ENCODE measurements around the gene SMARCA2.

Gene SMARCA2

GRCh38 chr9:2041736-2042135 lies 26.6 kb downstream of the SMARCA2 start:
- H3K27ac ChIP-seq: no peak overlapping the region
- peaks cover 26% of the 10 kb centered on the region for H3K36me3 ChIP-seq (ENCODE audit: insufficient read depth, low read length)
- no peak overlapping the region for H3K9ac ChIP-seq (ENCODE audit: insufficient read length)
- H3K9me3 ChIP-seq (ENCODE audit: low read depth, low read length): no peaks in the 10 kb centered on the region
- H3K4me3 ChIP-seq: no peak overlapping the region
- no peak for DNase-seq (ENCODE audit: low read depth, low spot score)
- TF ChIP-seq EZH2 (IDR thresholded peaks at IDR 0.05): no peak
- no peak for TF ChIP-seq FOXP2 (optimal IDR thresholded peaks at IDR 0.05; ENCODE audit: control extremely low read depth, extremely low read length, insufficient read depth)
- no peak for TF ChIP-seq POLR2AphosphoS5 (IDR thresholded peaks at IDR 0.05; ENCODE audit: borderline replicate concordance, low read depth, low read length)

DNA sequence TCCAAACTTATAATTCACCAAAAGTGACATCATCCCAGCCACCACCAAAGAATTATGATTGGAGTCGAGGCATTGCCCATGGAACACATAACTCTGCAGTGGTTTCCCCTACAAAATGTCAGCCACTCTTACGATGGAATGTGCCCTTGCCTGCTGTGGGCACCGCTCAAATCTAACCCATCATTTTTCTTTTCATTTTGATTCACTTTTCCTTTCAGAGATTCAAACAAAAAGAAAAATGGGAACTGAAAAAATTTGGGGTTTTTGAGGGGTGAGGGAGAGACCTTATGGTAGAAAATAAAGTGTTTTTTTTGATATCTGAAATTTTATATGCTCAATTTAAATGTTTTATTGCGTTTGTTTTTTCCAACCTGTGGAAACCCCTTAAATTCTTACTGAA lies 28.1 kb downstream of the SMARCA2 start:
- no peak overlapping the region for H3K27ac ChIP-seq
- H3K9ac ChIP-seq (ENCODE audit: insufficient read length): no peak overlapping the region
- no peaks in the 10 kb centered on the region for H3K9me3 ChIP-seq (ENCODE audit: low read depth, low read length)
- H3K4me3 ChIP-seq: no peak overlapping the region
- no peak for TF ChIP-seq EZH2 (IDR thresholded peaks at IDR 0.05)
- TF ChIP-seq FOXP2 (optimal IDR thresholded peaks at IDR 0.05; ENCODE audit: control extremely low read depth, extremely low read length, insufficient read depth): no peak
- TF ChIP-seq POLR2AphosphoS5 (IDR thresholded peaks at IDR 0.05; ENCODE audit: borderline replicate concordance, low read depth, low read length): no peak
- no peak for DNase-seq (ENCODE audit: low read depth, low spot score)
- H3K36me3 ChIP-seq (ENCODE audit: insufficient read depth, low read length): peaks cover 21% of the 10 kb centered on the region; the same call in 1 of the 2 replicates

- no peaks in the 10 kb centered on the region for H3K9me3 ChIP-seq (ENCODE audit: low read depth, low read length)
- TF ChIP-seq EZH2 (IDR thresholded peaks at IDR 0.05): no peak
- no peak for TF ChIP-seq POLR2AphosphoS5 (IDR thresholded peaks at IDR 0.05; ENCODE audit: borderline replicate concordance, low read depth, low read length)
- TF ChIP-seq FOXP2 (optimal IDR thresholded peaks at IDR 0.05; ENCODE audit: control extremely low read depth, extremely low read length, insufficient read depth): no peak
- H3K9ac ChIP-seq (ENCODE audit: insufficient read length): no peak overlapping the region
- no peak overlapping the region for H3K4me3 ChIP-seq
- DNase-seq (ENCODE audit: low read depth, low spot score): no peak
- peaks cover 21% of the 10 kb centered on the region; the same call in 1 of the 2 replicates for H3K36me3 ChIP-seq (ENCODE audit: insufficient read depth, low read length)
- H3K27ac ChIP-seq: no peak overlapping the region
Measured at GRCh38 chr9:2043881-2044462, 28.8 kb downstream of the SMARCA2 start.

- Histone ChIP-seq H3K36me3 (ENCODE audit: insufficient read depth, low read length) (no peaks in the 10 kb centered on the region), H3K27ac (no peak overlapping the region), H3K9ac (ENCODE audit: insufficient read length) (no peak overlapping the region), H3K4me3 (no peak overlapping the region), H3K9me3 (ENCODE audit: low read depth, low read length) (no peaks in the 10 kb centered on the region)
- no peak for DNase-seq (ENCODE audit: low read depth, low spot score)
- TF ChIP-seq POLR2AphosphoS5 (IDR thresholded peaks at IDR 0.05; ENCODE audit: borderline replicate concordance, low read depth, low read length): no peak
- no peak for TF ChIP-seq FOXP2 (optimal IDR thresholded peaks at IDR 0.05; ENCODE audit: control extremely low read depth, extremely low read length, insufficient read depth)
- no peak for TF ChIP-seq EZH2 (IDR thresholded peaks at IDR 0.05)
Measured at GRCh38 chr9:2047144-2047671, 32.1 kb downstream of the SMARCA2 start.

DNA sequence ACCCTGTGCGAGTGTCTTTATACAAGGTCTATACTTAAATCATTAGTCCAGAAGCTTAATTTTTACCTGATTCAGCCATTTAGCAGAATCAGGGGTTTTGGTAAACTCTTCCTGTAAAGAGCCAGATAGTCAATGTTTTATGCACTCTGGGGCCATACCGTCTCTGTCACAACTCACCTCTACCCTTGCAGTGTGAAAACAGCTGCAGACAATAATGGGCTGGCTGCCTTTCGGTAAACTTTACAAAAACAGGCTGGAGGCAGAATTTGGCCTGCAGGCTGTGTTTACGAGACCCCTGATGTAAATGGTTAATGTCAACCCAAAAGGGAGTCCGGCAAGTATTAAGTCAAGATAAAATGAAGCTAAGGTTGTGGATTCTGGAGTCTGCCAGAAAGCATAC lies 32.8 kb downstream of the SMARCA2 start:
- no peak overlapping the region for H3K27ac ChIP-seq
- no peak overlapping the region for H3K4me3 ChIP-seq
- no peak overlapping the region for H3K9ac ChIP-seq (ENCODE audit: insufficient read length)
- no peaks in the 10 kb centered on the region for H3K9me3 ChIP-seq (ENCODE audit: low read depth, low read length)
- DNase-seq (ENCODE audit: low read depth, low spot score): no peak
- H3K36me3 ChIP-seq (ENCODE audit: insufficient read depth, low read length): no peaks in the 10 kb centered on the region
- TF ChIP-seq FOXP2 (optimal IDR thresholded peaks at IDR 0.05; ENCODE audit: control extremely low read depth, extremely low read length, insufficient read depth): no peak
- TF ChIP-seq POLR2AphosphoS5 (IDR thresholded peaks at IDR 0.05; ENCODE audit: borderline replicate concordance, low read depth, low read length): no peak
- TF ChIP-seq EZH2 (IDR thresholded peaks at IDR 0.05): no peak

DNA sequence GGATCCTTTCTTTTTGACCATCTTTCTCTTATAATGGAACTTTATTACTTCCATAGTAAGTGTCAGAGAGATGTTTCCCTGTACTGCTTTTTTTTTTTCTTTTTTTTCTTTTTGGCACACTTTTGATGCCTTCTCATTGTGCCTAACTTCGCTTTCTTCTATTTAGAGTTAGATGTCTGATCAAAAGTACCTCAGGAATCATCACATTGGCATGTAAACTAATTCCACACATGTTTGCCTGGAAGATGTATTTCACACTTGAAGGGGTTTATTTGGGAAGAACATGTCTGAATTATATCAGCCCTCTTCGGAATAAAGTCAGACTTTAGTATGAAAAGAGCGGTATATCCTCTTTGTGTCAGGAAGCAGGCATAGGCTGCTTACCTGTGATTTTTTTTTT lies 35.1 kb downstream of the SMARCA2 start:
- Histone ChIP-seq H3K36me3 (ENCODE audit: insufficient read depth, low read length) (no peaks in the 10 kb centered on the region), H3K4me3 (no peak overlapping the region), H3K27ac (no peak overlapping the region), H3K9ac (ENCODE audit: insufficient read length) (no peak overlapping the region), H3K9me3 (ENCODE audit: low read depth, low read length) (no peaks in the 10 kb centered on the region)
- TF ChIP-seq FOXP2 (optimal IDR thresholded peaks at IDR 0.05; ENCODE audit: control extremely low read depth, extremely low read length, insufficient read depth): no peak
- no peak for TF ChIP-seq EZH2 (IDR thresholded peaks at IDR 0.05)
- DNase-seq (ENCODE audit: low read depth, low spot score): no peak

- peaks cover 17% of the 10 kb centered on the region; the same call in 1 of the 2 replicates for H3K36me3 ChIP-seq (ENCODE audit: insufficient read depth, low read length)
- no peak for TF ChIP-seq POLR2AphosphoS5 (IDR thresholded peaks at IDR 0.05; ENCODE audit: borderline replicate concordance, low read depth, low read length)
- no peak for TF ChIP-seq FOXP2 (optimal IDR thresholded peaks at IDR 0.05; ENCODE audit: control extremely low read depth, extremely low read length, insufficient read depth)
- TF ChIP-seq EZH2 (IDR thresholded peaks at IDR 0.05): no peak
- no peak overlapping the region for H3K9ac ChIP-seq (ENCODE audit: insufficient read length)
- no peak overlapping the region for H3K4me3 ChIP-seq
- H3K27ac ChIP-seq: no peak overlapping the region
- H3K9me3 ChIP-seq (ENCODE audit: low read depth, low read length): no peaks in the 10 kb centered on the region
- DNase-seq (ENCODE audit: low read depth, low spot score): no peak
Measured at GRCh38 chr9:2053883-2054845, 39.0 kb downstream of the SMARCA2 start.

DNA sequence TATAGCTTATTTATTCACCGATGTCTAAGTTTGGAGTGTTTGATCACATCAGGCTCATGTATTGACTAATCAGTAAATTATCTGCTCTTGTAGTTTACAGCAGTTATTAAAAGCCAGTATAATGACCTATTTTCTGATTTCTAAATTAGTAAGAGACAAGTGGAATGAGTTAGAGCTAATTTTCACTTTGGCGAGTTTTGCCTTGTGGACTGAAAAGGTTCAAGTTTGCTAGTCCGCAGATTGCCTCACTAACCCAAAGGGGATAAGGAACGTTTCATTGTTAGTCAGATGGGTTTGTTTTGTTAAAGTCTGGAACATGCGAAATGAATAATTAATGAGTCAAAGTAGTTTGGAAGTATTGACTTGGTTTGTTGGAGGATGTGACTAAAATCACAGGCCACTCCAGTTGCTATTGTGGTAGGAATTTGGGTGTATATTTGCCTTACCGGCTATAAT lies 40.1 kb downstream of the SMARCA2 start:
- Histone ChIP-seq H3K9me3 (ENCODE audit: low read depth, low read length) (no peaks in the 10 kb centered on the region), H3K36me3 (ENCODE audit: insufficient read depth, low read length) (peaks cover 17% of the 10 kb centered on the region; the same call in 1 of the 2 replicates), H3K9ac (ENCODE audit: insufficient read length) (no peak overlapping the region), H3K4me3 (no peak overlapping the region), H3K27ac (no peak overlapping the region)
- TF ChIP-seq POLR2AphosphoS5 (IDR thresholded peaks at IDR 0.05; ENCODE audit: borderline replicate concordance, low read depth, low read length) (no peak), FOXP2 (optimal IDR thresholded peaks at IDR 0.05; ENCODE audit: control extremely low read depth, extremely low read length, insufficient read depth) (no peak), EZH2 (IDR thresholded peaks at IDR 0.05) (no peak)
- no peak for DNase-seq (ENCODE audit: low read depth, low spot score)
